ENCODE data around the gene PMM1. TPM values are rescaled to one million over a fixed set of nuclear protein-coding genes. Genes with fewer than 3 reads are reported as not detected.

The PMM1 gene
- total and polyA plus RNA-seq, 8 donors = 15.2 to 131 (median 56.5) TPM

GRCh38 chr22:41578114-41578513, 11.5 kb downstream of the PMM1 start:
- H3K27me3 ChIP-seq = no peaks in the 10 kb centered on the region
- no peak for DNase-seq
- H3K4me1 ChIP-seq = peaks cover 0 to 18% (median 7%) of the 10 kb centered on the region in 4 donors
- intact Hi-C loops (cut with DNase I; ENCODE audit: low total_unique reads) = no loop called here
- WGBS, 5 donors = 86 to 93% (median 89%) methylated on average over 8 of the region's 8 CpGs
- H3K36me3 ChIP-seq = peaks cover 50 to 87% (median 85%) of the 10 kb centered on the region in 4 donors
- H3K4me3 ChIP-seq = no peak overlapping the region
- no peak overlapping the region for H3K27ac ChIP-seq
- TF ChIP-seq CTCF (IDR thresholded peaks at IDR 0.05) (no peak), POLR2A (IDR thresholded peaks at IDR 0.05) (no peak), POLR2AphosphoS5 (IDR thresholded peaks at IDR 0.05) (no peak), EP300 (IDR thresholded peaks at IDR 0.05) (no peak)
- no peaks in the 10 kb centered on the region for H3K9me3 ChIP-seq

- Histone ChIP-seq H3K27me3 (no peaks in the 10 kb centered on the region), H3K36me3 (peaks cover 37 to 74% (median 73%) of the 10 kb centered on the region in 4 donors), H3K4me1 (peaks cover 0 to 18% (median 7%) of the 10 kb centered on the region in 4 donors), H3K9me3 (no peaks in the 10 kb centered on the region), H3K4me3 (no peak overlapping the region), H3K27ac (no peak overlapping the region)
- intact Hi-C loops (cut with DNase I; ENCODE audit: low total_unique reads) = no loop called here
- peak; percentile 60 to 77 for DNase-seq
- TF ChIP-seq POLR2A (IDR thresholded peaks at IDR 0.05) (no peak), CTCF (IDR thresholded peaks at IDR 0.05) (peak in 5 of 7 experiments; percentile 20 to 80 (median 52)), POLR2AphosphoS5 (IDR thresholded peaks at IDR 0.05) (peak in 1 of 3 donors; percentile 73), EP300 (IDR thresholded peaks at IDR 0.05) (no peak)
- 57 to 70% (median 66%) methylated on average over 8 to 9 of the region's 9 CpGs for WGBS, 5 donors
Observed at GRCh38 chr22:41576877-41577276, 12.8 kb downstream of the PMM1 start.

GRCh38 chr22:41575533-41575932, 14.1 kb downstream of the PMM1 start:
- no peak for TF ChIP-seq POLR2A (IDR thresholded peaks at IDR 0.05)
- TF ChIP-seq POLR2AphosphoS5 (IDR thresholded peaks at IDR 0.05) = no peak
- no peak for TF ChIP-seq CTCF (IDR thresholded peaks at IDR 0.05)
- TF ChIP-seq EP300 (IDR thresholded peaks at IDR 0.05) = no peak
- H3K4me3 ChIP-seq = no peak overlapping the region
- peak overlapping the region in 3 of 5 donors; percentile 2 to 38 (median 21) for H3K27ac ChIP-seq
- H3K9me3 ChIP-seq = no peaks in the 10 kb centered on the region
- WGBS, 5 donors = 90 to 98% (median 91%) methylated on average over 6 to 15 of the region's 15 CpGs; no CpG with 5 or more reads in 1 of the 5 donors
- DNase-seq = no peak
- peaks cover 32 to 61% (median 60%) of the 10 kb centered on the region in 4 donors for H3K36me3 ChIP-seq
- H3K4me1 ChIP-seq = peaks cover 0 to 18% (median 7%) of the 10 kb centered on the region in 4 donors
- no peaks in the 10 kb centered on the region for H3K27me3 ChIP-seq
- intact Hi-C loops (cut with DNase I; ENCODE audit: low total_unique reads) = no loop called here

GRCh38 chr22:41574847-41575381, 14.7 kb downstream of the PMM1 start:
- TF ChIP-seq POLR2A (IDR thresholded peaks at IDR 0.05) (no peak), CTCF (IDR thresholded peaks at IDR 0.05) (no peak), POLR2AphosphoS5 (IDR thresholded peaks at IDR 0.05) (no peak), EP300 (IDR thresholded peaks at IDR 0.05) (no peak)
- H3K27ac ChIP-seq = peak overlapping the region in 3 of 5 donors; percentile 2 to 38 (median 21)
- no peak overlapping the region for H3K4me3 ChIP-seq
- H3K27me3 ChIP-seq = no peaks in the 10 kb centered on the region
- H3K36me3 ChIP-seq = peaks cover 26 to 55% (median 54%) of the 10 kb centered on the region in 4 donors
- intact Hi-C loops (cut with DNase I; ENCODE audit: low total_unique reads) = no loop called here
- WGBS, 5 donors = 56 to 75% (median 72%) methylated on average over 21 to 26 of the region's 26 CpGs
- no peaks in the 10 kb centered on the region for H3K9me3 ChIP-seq
- peaks cover 0 to 17% (median 7%) of the 10 kb centered on the region in 4 donors for H3K4me1 ChIP-seq
- peak; percentile 49 to 73 for DNase-seq

Measured in stomach (tissue), 9 donors.